Measurements from ENCODE around the gene DNAL1.
A peak's percentile ranks its signal among the peaks of the same experiment; 100 is the strongest.

Gene DNAL1

DNA sequence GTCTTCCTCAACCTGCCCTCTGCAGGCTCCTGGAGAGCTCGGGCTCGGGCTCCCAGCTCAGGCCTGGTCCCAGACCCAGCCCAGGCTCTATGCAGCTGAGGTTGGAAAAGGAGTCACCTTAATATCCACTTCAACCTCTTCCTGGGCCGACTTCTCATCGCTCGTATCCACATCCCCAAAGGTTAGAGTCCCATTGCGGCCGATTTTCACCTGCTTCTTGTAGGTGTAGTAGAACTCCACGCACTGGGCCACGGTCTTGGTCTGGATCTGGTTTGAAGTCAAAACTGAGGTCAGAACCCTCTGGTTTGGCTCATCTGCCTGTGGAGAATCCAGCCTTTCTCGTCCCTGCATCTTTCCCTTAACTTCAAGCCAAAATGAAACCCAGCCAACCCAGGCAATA is 77.8 kb downstream of the DNAL1 start:
- no peak overlapping the region for H3K4me3 ChIP-seq (ENCODE audit: low read depth, low read length)
- DNase-seq (ENCODE audit: low read depth) = no peak
- TF ChIP-seq, protein P1, sequence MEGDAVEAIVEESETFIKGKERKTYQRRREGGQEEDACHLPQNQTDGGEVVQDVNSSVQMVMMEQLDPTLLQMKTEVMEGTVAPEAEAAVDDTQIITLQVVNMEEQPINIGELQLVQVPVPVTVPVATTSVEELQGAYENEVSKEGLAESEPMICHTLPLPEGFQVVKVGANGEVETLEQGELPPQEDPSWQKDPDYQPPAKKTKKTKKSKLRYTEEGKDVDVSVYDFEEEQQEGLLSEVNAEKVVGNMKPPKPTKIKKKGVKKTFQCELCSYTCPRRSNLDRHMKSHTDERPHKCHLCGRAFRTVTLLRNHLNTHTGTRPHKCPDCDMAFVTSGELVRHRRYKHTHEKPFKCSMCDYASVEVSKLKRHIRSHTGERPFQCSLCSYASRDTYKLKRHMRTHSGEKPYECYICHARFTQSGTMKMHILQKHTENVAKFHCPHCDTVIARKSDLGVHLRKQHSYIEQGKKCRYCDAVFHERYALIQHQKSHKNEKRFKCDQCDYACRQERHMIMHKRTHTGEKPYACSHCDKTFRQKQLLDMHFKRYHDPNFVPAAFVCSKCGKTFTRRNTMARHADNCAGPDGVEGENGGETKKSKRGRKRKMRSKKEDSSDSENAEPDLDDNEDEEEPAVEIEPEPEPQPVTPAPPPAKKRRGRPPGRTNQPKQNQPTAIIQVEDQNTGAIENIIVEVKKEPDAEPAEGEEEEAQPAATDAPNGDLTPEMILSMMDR (conservative IDR thresholded peaks at IDR 0.05; ENCODE audit: low read depth, low read length) = no peak

DNA sequence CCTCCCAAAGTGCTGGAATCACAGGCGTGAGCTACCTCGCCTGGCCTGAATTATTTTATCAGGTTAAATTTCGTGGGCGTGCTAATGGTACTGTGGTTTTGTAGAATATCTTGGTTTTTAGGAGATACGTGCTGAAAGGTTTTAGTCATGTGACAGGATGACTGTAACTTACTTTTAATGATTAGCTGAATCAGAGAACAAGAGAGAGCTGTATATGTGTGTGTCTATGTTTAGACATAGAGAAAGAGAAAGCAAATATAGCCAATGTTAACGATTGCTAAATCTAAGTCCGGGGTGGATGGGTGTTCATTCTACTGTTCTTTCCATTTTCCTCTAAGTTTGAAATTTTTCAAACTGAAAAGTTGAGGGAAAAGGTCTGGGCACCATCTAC is 78.6 kb downstream of the DNAL1 start:
- DNase-seq (ENCODE audit: low read depth) = peak; percentile 67
- H3K4me3 ChIP-seq (ENCODE audit: low read depth, low read length) = peak overlapping the region; percentile 25
- TF ChIP-seq, protein P1 (conservative IDR thresholded peaks at IDR 0.05; ENCODE audit: low read depth, low read length) = no peak

DNA sequence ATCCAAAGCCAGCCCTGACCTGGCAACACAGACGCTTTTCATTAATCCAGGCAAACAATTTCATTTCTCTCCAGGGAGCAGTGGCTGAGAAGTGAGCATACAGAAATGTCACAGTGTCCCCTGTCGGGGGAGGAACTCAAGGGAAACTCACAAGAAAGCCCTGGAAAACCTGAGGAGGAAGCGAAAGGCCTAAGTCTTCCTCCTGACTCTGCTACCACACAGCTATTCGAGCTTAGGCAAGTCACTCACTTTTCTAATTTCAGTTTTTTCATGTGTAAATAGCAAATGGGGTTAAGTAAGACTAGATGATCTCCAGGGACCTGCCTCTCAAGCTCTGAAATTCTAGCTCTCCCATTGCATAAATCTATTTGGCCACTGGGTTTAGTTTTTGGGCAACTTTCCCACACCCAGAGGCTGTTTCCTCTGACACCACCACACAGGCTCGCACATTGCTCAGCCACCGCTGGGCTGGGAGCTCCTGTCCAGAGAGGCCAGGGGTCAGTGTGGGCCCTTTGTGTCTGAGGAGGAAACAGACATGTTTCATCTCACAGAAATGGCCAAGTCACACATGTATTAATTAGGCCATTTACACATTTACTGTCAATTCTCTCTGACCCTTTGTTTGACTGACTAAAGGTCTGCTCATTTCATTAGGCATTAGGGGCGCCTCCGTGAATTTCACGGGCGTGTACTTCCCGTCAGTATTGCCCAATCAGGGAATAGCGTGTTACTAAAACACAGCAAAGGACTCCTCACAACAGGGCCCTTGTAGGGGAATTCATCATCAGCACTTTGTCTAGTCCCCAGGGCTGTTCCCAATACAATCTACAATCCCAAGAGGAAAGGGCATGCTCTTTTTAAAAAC is 79.2 kb downstream of the DNAL1 start:
- peak; percentile 99 for DNase-seq (ENCODE audit: low read depth)
- H3K4me3 ChIP-seq (ENCODE audit: low read depth, low read length) = peak overlapping the region; percentile 25
- TF ChIP-seq, protein P1 (conservative IDR thresholded peaks at IDR 0.05; ENCODE audit: low read depth, low read length) = peak; percentile 6

DNA sequence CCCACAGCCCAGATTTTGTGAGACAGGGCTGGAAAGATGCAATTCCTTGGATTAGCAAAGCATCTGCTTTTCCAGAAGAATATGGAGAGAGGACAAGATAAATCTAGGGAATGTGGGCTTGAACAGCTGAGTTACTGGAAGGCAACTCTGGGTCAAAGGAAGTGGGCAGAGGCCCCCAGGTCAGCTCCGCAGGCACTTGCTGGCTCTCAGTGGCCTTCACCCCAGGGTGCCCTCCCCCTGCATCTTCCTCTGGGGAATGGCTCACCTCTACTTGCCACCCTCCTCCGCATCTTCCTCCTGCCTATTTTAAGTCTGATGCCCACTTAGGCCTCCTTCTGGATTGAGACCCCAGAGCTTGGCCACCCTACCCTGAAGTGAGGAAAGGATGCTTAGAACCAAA is 79.9 kb downstream of the DNAL1 start:
- no peak for DNase-seq (ENCODE audit: low read depth)
- TF ChIP-seq, protein P1 (conservative IDR thresholded peaks at IDR 0.05; ENCODE audit: low read depth, low read length) = no peak
- no peak overlapping the region for H3K4me3 ChIP-seq (ENCODE audit: low read depth, low read length)

DNA sequence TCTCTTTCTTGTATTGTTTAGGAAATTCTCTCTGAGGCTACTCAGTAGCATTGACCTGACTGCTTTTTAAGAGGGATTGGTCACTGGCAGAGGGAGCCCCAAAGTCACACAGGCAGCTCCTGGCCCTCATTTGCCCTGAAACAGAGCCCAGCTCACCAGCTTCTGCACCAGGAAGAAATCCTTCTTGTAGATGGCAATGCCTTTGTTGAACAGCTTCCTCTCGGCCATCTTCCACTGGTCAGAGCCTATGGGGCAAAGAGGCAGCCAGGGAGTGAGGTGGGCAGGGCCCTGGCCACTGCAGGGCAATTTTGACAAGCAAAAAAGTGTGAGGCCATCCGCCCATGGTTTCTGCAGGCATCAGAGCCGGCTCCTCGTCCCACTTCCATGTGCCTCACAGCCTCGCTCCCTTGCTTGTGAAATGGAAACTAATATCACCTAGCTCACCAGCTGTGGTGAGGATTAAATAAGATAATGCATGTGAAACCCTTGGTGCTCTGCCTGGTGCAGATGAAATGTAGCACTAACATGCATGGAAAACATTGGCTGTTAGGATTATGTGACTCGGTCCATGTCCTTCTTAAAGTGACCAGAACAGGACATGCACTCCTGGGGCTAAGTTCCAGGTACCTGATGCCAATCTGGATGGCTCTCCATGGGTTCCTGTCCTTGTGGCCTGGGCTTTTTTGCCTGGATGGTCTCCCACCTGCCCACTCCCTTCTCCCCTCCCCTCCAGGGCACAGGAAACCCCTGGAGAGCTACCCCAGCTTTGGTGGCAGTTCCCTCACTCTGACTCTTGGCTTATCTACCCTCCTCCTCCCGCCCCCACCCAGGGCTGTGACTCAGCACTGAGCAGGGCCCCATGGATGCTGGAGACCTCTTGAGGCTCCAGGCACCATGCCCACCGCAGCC is 80.6 kb downstream of the DNAL1 start:
- TF ChIP-seq, protein P1 (conservative IDR thresholded peaks at IDR 0.05; ENCODE audit: low read depth, low read length) = no peak
- peak; percentile 52 for DNase-seq (ENCODE audit: low read depth)

DNA sequence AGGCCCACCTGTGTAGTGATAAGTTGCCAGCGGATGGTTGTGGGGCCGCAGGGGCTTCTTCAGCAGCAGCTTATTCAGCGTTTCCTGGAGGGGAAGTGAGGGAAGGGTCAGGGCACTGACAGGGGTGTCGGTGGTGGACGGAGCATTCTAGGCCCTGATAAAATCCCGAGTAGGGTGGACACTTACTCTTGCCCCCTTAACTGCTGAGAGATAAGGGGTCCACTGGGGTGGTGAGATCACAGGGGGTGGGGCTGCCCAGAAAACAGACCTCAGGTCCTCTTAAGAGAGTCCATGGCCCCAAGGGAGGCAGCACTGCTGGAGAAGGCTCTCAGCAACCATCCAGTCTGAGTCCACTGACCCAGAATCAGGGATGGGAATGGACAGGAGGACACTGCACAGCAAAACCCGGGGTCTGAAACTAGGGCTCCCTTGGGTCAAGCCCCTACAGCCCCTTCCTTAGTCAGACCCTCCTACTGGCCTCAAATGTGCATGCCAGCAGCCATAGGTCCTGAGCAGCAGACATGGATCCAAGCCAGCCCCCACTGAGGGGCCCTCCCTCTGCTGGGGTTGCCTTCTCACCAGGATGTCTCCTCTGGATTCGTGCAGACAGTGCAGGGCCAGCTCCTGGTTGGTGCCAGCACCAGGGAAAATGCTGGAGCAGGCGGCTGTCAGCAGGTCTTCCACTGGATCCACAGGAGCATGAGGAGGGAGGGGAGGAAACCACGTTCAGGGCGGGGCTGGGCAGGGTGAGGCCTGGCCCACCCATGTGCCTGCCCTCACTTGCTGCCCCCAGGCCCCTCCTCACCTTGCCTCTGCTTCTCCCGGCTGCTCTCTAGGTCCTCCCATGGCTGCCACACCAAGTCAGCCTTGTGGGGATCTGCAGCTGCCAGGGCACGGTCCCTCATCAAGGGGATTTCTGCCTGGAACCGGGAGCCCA is 81.5 kb downstream of the DNAL1 start:
- H3K4me3 ChIP-seq (ENCODE audit: low read depth, low read length) = no peak overlapping the region
- DNase-seq (ENCODE audit: low read depth) = peak; percentile 60
- TF ChIP-seq, protein P1 (conservative IDR thresholded peaks at IDR 0.05; ENCODE audit: low read depth, low read length) = no peak

More for the DNA sequence above, 80.6 kb downstream of the DNAL1 start:
- H3K4me3 ChIP-seq (ENCODE audit: low read depth, low read length) = no peak overlapping the region
